Activated CD4-positive, alpha-beta T cell treated with anti-CD3 and anti-CD28 coated beads, Interleukin-2, amount 50 U/mL, for 16 hours (primary cell): Measurements from ENCODE around the gene NTF4.
"Not testable (repeated sequence)": the region's sequence is repeated elsewhere in the genome, so short reads cannot be mapped to it uniquely, and the experiment has no call there.

Experiments used
- DNase-seq: peaks from one replicate; pipeline ENCODE4 v3.0.0-alpha.2; 2020

The NTF4 gene

GRCh38 chr19:49056101-49056901 lies 8.3 kb downstream of the NTF4 start:
- peak; percentile 28 for DNase-seq

GRCh38 chr19:49050376-49051033 lies 14.1 kb downstream of the NTF4 start:
- not testable (repeated sequence) for DNase-seq

DNA sequence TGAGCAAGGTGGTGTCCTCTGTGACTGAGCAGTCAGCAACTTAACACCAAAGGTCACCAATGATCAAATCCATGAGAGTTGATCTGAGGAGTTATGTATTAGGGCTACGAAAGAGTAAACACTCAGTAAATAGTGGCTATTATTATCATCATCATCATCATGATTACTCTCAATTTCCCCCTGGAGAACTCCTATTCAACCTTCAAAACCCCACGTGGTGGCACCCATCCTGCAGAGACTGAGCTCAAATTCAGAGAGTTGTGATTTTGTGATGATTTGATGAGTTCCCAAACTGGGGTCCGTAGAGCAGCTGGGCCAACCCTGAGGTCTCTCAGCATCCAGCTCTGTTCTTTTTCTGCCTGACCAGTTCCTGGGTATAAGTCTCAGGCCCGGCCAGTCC lies 14.8 kb downstream of the NTF4 start:
- not testable (repeated sequence) for DNase-seq

- not testable (repeated sequence) for DNase-seq
Measured at GRCh38 chr19:49049011-49049410, 15.6 kb downstream of the NTF4 start, which contains the start of gene CGB8. Gene CGB8, minus strand, starts transcription at chr19:49049111. Its CDS starts 372 bp downstream, at chr19:49048739.

GRCh38 chr19:49043548-49043947 lies 21.1 kb downstream of the NTF4 start, which contains the start of gene CGB5:
Gene CGB5, plus strand, starts transcription at chr19:49043848. Its CDS starts 362 bp downstream, at chr19:49044210.
- not testable (repeated sequence) for DNase-seq

DNA sequence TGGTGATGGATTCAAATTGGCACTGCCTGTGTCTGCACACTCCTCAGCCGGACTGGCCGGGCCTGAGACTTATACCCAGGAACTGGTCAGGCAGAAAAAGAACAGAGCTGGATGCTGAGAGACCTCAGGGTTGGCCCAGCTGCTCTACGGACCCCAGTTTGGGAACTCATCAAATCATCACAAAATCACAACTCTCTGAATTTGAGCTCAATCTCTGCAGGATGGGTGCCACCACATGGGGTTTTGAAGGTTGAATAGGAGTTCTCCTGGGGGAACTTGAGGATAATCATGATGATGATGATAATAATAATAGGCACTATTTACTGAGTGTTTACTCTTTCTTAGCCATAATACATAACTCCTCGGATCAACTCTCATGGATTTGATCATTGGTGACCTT lies 22.0 kb downstream of the NTF4 start:
- not testable (repeated sequence) for DNase-seq

- DNase-seq: no peak
Measured at GRCh38 chr19:49042177-49042576, 22.4 kb downstream of the NTF4 start.

DNA sequence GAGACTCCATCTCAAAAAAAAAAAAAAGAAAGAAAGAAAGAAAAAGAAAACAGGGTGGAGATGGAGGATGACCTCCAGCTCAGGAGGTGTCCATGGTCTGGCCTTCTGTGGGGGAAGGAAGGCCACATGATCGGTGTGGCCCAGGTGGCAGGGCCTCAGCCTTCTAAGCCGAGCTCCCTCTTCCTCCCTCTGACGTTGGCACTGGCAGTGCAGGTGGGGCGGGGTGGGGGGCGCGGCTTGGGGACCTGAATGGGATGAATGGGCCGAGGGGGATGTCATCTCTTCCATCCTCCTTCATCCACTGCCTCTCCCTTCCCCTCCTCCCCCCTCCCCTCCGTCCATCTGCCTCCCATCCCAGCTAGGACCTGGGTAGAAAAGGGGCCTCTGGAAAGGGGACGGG lies 24.9 kb downstream of the NTF4 start:
- not testable (repeated sequence) for DNase-seq

DNA sequence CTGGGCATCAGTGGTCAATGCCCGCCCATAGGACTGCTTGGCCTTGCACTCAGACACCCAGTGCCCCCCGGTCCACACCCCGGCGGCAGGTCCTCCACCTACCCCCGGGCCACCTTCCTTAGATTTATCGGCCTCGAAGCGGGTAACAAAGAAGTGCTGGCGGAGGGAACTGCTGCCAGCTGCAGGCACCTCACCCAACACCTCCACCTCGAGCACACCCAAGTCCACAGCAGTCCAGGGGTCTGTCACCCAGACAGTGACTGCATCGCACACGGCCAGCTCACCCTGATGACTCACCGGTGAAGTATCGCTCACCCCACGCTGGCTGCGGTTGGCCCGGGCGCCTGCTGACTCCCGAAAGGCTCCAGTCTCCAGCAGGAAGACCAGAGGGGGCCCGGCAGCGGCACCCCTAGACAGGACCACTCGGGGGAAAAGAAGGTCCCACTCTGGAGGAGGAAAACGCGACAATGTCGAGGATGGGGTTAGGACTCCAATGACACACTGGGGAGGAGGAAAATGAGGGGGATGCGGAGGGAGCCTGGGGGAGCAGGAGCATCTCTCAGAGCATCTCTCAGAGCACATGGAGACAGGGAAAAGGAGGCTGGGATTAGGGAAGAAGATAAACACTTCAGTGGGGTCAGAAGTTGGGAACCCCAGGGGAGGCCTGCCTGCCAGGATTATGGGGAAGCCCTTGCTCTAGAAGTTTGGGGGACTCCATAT lies 25.9 kb downstream of the NTF4 start:
- not testable (repeated sequence) for DNase-seq

DNA sequence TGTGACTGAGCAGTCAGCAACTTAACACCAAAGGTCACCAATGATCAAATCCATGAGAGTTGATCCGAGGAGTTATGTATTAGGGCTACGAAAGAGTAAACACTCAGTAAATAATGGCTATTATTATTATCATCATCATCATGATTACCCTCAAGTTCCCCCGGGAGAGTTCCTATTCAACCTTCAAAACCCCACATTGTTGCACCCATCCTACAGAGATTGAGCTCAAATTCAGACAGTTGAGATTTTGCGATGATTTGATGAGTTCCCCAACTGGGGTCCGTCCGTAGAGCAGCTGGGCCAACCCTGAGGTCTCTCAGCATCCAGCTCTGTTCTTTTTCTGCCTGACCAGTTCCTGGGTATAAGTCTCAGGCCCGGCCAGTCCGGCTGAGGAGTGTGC lies 26.5 kb downstream of the NTF4 start:
- not testable (repeated sequence) for DNase-seq

GRCh38 chr19:49036815-49037214 lies 27.8 kb downstream of the NTF4 start, which contains the start of gene CGB1:
Gene CGB1, minus strand, starts transcription at chr19:49036895. Its CDS starts 184 bp downstream, at chr19:49036711.
- peak; percentile 78 for DNase-seq

- peak; percentile 91 for DNase-seq
Measured at GRCh38 chr19:49031642-49032301, 32.8 kb downstream of the NTF4 start, which contains the start of gene CGB2. Gene CGB2, plus strand, starts transcription at chr19:49031890. Its CDS starts 206 bp downstream, at chr19:49032096.

- DNase-seq: not testable (repeated sequence)
Measured at GRCh38 chr19:49030323-49030722, 34.3 kb downstream of the NTF4 start.

DNA sequence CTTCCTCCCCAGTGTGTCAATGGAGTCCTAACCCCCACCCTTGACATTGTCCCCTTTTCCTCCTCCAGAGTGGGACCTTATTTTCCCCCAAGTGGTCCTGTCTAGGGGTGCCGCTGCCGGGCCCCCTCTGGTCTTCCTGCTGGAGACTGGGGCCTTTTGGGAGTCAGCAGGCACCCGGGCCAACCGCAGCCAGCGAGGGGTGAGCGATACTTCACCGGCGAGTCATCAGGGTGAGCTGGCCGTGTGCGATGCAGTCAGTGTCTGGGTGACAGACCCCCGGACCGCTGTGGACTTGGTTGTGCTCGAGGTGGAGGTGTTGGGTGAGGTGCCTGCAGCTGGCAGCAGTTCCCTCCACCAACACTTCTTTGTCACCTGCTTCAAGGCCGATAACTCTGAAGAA lies 34.9 kb downstream of the NTF4 start:
- not testable (repeated sequence) for DNase-seq

DNA sequence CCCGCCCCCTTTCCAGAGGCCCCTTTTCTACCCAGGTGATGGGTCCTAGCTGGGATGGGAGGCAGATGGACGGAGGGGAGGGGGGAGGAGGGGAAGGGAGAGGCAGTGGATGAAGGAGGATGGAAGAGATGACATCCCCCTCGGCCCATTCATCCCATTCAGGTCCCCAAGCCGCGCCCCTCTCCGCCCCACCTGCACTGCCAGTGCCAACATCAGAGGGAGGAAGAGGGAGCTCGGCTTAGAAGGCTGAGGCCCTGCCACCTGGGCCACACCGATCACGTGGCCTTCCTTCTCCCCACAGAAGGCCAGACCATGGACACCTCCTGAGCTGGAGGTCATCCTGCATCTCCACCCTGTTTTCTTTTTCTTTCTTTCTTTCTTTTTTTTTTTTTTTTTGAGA lies 35.9 kb downstream of the NTF4 start:
- DNase-seq: not testable (repeated sequence)

GRCh38 chr19:49025599-49025998 lies 39.0 kb downstream of the NTF4 start:
- DNase-seq: not testable (repeated sequence)

- not testable (repeated sequence) for DNase-seq
Measured at GRCh38 chr19:49025088-49025487, 39.5 kb downstream of the NTF4 start.

- not testable (repeated sequence) for DNase-seq
Measured at GRCh38 chr19:49024233-49024632, 40.4 kb downstream of the NTF4 start, which contains the start of gene CGB3. Gene CGB3, minus strand, starts transcription at chr19:49024333. Its CDS starts 362 bp downstream, at chr19:49023971.

GRCh38 chr19:49022116-49022515 lies 42.5 kb downstream of the NTF4 start:
- no peak for DNase-seq

- peak; percentile 42 for DNase-seq
Measured at GRCh38 chr19:49020931-49021895, 43.4 kb downstream of the NTF4 start.

- no peak for DNase-seq
Measured at GRCh38 chr19:49020342-49020741, 44.3 kb downstream of the NTF4 start.
